Mucosa of stomach (tissue), 1 donor: Measurements from ENCODE around the gene EXOC4.
"Not testable (repeated sequence)": the region's sequence is repeated elsewhere in the genome, so short reads cannot be mapped to it uniquely, and the experiment has no call there.

Source experiments
- H3K27me3 ChIP-seq: one replicate; pipeline ENCODE4 v1.7.0; 2013; ENCODE audit warnings: mild to moderate bottlenecking, low read length; ENCODE audit not compliant: control insufficient read depth, insufficient read depth
- H3K36me3 ChIP-seq: one replicate; pipeline ENCODE4 v1.7.0; 2013; ENCODE audit warnings: low read length; ENCODE audit not compliant: control insufficient read depth, insufficient read depth
- H3K4me1 ChIP-seq: one replicate; pipeline ENCODE4 v1.7.0; 2013; ENCODE audit warnings: mild to moderate bottlenecking, low read length; ENCODE audit not compliant: control insufficient read depth, insufficient read depth
- H3K4me3 ChIP-seq: one replicate; pipeline ENCODE4 v1.7.0; 2013; ENCODE audit warnings: low read length
- H3K9ac ChIP-seq: one replicate; pipeline ENCODE4 v1.7.0; 2013; ENCODE audit warnings: mild to moderate bottlenecking, low read length, moderate library complexity
- H3K9me3 ChIP-seq: one replicate; pipeline ENCODE4 v1.7.0; 2013; ENCODE audit warnings: mild to moderate bottlenecking, low read length, moderate library complexity; ENCODE audit not compliant: control insufficient read depth
- donor health status: Pancreatic carcinoma.

The EXOC4 gene

DNA sequence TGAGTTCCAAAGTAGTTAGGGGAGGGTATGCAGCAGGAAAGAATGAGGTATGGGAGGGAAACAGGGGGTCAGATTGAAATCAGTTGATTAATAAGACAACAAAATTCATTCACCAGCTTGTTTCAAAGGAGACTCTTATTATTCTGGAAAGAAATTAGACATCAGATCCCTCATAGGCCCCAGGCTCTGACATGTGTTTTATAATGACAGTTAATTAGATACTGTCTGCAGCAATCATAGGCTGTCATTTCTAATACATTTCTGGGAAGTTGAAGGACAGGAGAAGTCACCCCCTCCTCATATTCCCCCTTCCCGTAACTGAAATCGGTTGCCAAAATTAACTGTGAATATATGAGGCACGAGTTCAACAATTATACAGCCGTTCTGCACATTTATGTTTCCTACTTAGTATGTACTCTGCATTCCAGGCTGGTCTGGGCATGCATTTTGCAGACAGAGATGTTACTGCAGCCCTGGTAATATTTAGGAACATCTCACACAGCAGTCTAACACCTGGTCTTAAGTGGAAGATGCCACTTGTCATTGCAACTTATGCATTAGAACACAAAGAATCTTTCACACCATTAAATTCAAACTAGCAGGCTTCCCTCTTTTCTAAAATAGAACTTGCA lies 519.0 kb downstream of the EXOC4 start:
- no peaks in the 10 kb centered on the region for H3K9me3 ChIP-seq
- no peaks in the 10 kb centered on the region for H3K4me1 ChIP-seq
- H3K27me3 ChIP-seq, result no peaks in the 10 kb centered on the region
- H3K9ac ChIP-seq, result no peak overlapping the region
- H3K4me3 ChIP-seq, result no peak overlapping the region
- no peaks in the 10 kb centered on the region for H3K36me3 ChIP-seq

DNA sequence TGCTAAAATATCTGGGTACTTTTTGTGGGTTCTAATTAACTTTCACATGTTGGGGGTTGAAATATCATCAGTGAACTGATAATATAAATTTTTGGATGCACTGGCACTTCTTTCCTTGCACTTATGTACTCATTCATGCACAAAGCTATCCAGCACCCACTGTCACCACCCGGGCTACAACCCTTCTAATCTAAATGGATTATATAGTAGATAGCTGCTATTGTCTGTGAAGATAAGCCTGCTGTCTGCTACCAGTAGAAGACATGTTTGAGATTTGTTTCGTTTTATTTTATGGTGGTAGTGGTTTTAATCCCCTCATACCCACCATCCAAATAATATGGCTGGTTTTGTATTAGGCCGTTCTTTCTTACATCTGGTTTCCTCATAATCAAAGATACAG lies 520.7 kb downstream of the EXOC4 start:
- H3K9me3 ChIP-seq, result no peaks in the 10 kb centered on the region
- H3K27me3 ChIP-seq, result no peaks in the 10 kb centered on the region
- no peak overlapping the region for H3K4me3 ChIP-seq
- H3K36me3 ChIP-seq, result no peaks in the 10 kb centered on the region
- no peak overlapping the region for H3K9ac ChIP-seq
- H3K4me1 ChIP-seq, result no peaks in the 10 kb centered on the region

DNA sequence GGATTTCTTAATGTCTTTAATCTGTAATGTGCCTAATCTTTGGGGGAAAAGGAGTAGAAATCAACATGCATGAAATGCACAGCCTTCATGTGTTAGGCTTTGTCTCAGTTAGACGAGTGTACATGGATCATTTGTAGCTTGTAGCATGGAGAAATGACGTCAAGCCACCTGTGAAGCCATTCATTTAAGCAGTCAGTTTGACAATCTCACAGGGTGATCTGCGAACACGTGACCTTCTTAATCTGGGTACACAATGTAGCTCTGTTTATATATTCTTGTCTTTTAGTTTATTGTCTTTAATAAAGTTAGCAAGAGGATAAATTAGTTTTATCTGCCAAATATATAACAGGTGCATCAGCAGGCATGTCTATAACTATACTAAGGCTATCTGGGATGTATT lies 522.3 kb downstream of the EXOC4 start:
- Histone ChIP-seq H3K27me3 (no peaks in the 10 kb centered on the region), H3K4me3 (no peak overlapping the region), H3K36me3 (no peaks in the 10 kb centered on the region), H3K9me3 (no peaks in the 10 kb centered on the region), H3K4me1 (no peaks in the 10 kb centered on the region), H3K9ac (no peak overlapping the region)

DNA sequence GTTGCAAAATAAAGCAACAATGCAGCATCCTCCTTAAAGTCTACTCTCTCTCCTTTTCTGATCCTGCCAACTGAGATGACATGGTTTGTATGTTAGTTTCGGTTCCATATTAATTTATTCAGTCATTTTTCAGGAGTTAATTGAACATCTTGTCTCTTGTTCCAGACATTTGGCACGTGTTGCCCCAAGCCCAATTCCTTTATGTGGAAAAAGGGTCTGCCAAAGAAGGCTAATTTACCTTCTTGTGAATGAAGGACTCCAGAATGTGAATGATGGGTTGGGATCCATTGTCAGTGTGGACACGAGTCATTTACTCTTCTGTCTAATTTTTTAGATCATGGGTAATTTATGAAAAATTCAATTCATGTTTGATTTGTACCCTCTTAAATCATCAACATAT lies 523.4 kb downstream of the EXOC4 start:
- H3K27me3 ChIP-seq, result no peaks in the 10 kb centered on the region
- no peaks in the 10 kb centered on the region for H3K36me3 ChIP-seq
- H3K9me3 ChIP-seq, result no peaks in the 10 kb centered on the region
- H3K4me1 ChIP-seq, result no peaks in the 10 kb centered on the region
- H3K4me3 ChIP-seq, result no peak overlapping the region
- H3K9ac ChIP-seq, result no peak overlapping the region

DNA sequence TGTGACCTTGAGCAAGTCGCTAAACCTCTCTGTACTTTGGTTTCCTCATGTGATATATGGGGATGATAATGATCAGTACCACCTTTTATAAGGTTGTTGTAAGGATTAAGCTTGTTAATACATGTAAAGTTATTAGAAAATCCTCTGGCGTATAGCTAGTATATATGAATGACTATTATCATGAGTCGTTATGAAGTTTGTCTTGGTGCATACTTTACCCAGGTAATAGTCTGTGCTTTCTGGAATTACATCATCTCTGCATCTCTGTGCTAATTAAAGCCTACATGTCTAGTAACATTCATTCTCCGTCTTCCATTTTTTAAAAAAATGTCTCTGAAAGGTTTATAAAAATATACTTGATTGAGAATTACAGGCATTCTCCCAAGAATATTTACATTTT lies 524.8 kb downstream of the EXOC4 start:
- no peaks in the 10 kb centered on the region for H3K9me3 ChIP-seq
- no peak overlapping the region for H3K4me3 ChIP-seq
- H3K36me3 ChIP-seq, result no peaks in the 10 kb centered on the region
- no peaks in the 10 kb centered on the region for H3K4me1 ChIP-seq
- no peak overlapping the region for H3K9ac ChIP-seq
- no peaks in the 10 kb centered on the region for H3K27me3 ChIP-seq

DNA sequence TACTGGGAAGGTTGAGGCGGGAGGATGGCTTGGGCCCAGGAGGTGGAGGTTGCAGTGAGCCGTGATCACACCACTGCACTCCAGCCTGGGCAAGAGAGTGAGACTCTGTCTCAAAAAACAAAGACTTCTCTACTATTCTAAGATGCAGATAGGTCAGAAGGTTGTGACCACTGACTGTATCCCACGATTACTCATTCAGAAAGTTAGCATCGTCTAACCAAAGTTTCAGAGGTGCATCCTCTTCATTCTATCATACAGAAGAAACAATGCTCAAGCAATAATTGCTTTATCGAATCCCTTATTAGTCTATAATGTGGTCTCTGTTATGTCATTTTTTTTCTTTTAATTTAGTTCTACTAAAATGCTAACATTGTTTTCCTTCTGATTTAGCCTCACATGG lies 525.6 kb downstream of the EXOC4 start:
- no peaks in the 10 kb centered on the region for H3K9me3 ChIP-seq
- no peak overlapping the region for H3K9ac ChIP-seq
- H3K4me1 ChIP-seq, result no peaks in the 10 kb centered on the region
- H3K4me3 ChIP-seq, result no peak overlapping the region
- no peaks in the 10 kb centered on the region for H3K36me3 ChIP-seq
- no peaks in the 10 kb centered on the region for H3K27me3 ChIP-seq

DNA sequence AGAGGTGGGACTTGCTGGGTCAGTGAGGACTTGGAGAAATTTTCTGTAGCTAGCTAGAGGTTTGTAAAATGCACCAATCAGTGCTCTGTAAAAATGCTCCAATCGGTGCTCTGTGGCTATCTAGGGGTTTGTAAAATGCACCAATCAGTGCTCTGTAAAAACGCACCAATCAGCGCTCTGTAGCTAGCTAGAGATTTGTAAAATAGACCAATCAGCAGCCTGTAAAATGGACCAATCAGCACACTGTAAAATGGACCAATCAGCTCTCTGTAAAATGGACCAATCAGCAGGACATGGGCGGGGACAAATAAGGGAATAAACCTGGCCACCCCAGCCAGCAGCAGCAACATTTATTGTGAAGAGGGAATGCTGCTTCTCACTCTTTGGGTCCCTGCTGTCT lies 526.7 kb downstream of the EXOC4 start:
- not testable (repeated sequence) for H3K4me1 ChIP-seq, H3K9ac ChIP-seq, H3K36me3 ChIP-seq, H3K9me3 ChIP-seq, H3K4me3 ChIP-seq, H3K27me3 ChIP-seq

DNA sequence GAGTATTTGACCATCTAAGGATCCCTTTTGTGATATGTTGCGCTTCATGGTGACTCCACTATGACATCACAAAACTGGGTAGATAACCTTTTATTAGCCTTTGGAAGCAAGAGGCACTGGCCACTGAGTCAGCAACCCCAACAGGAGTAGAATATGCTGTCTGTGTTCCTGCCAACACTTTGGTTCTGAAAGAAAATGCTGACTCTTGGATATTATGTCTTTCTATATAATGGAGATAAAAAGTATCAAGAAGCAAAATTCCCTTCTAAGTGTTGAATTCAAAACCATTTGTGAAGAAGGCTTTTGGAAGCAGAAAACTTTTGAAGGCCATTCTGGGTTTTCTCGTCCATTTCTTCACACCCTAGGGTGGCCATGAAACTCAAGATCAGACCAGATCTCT lies 528.0 kb downstream of the EXOC4 start:
- no peaks in the 10 kb centered on the region for H3K36me3 ChIP-seq
- no peaks in the 10 kb centered on the region for H3K9me3 ChIP-seq
- no peak overlapping the region for H3K4me3 ChIP-seq
- no peaks in the 10 kb centered on the region for H3K27me3 ChIP-seq
- no peak overlapping the region for H3K9ac ChIP-seq
- H3K4me1 ChIP-seq, result no peaks in the 10 kb centered on the region

DNA sequence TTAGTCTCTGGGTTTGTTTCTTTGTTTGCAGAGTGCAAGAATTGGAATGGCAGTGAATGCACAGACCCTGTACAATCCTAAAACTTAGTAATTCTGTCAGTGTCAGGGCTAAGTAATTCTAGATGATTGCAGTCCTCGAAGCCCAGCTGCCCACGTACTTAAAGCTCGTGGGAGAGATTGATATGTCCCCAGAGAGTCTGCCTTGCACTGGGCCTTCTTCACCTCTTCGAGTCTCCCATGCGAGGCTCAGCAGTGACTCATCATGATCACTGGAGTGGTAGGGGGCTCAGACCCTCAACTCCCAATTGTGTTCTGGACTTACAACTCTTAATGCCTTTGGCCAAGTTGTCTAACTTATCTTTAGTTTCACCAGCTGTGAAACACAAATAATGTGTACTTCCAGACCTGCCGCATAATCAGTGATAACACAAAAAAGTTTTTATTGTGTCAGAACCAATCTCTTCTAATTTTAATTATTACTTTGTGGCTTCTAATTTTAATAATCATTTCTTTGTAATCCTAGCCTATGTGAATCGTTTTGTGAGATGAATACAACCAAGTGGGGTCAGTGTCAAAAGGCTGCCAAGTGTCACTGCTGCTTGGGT lies 528.7 kb downstream of the EXOC4 start:
- Histone ChIP-seq H3K4me3 (no peak overlapping the region), H3K9ac (no peak overlapping the region), H3K4me1 (no peaks in the 10 kb centered on the region), H3K36me3 (no peaks in the 10 kb centered on the region), H3K27me3 (no peaks in the 10 kb centered on the region), H3K9me3 (no peaks in the 10 kb centered on the region)

DNA sequence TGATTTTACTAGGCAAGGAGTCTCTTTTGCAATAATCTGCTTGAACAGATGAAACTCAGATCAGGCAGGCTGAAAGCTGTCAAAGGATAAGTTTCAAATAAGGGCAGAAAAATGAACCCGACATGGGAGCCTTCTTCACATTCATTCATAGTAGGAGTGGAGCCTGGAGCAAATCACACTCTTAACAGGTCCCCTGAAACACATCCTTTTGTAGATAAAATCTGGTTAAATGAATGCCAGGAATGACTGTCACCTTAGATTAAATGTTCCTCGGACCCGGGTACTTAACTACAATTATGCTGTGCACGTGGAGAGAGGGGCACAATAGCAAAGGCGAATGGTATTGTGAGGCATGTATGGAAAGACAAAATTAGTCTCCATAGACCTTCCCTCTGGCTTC lies 529.6 kb downstream of the EXOC4 start:
- Histone ChIP-seq H3K9me3 (no peaks in the 10 kb centered on the region), H3K27me3 (no peaks in the 10 kb centered on the region), H3K4me3 (no peak overlapping the region), H3K9ac (no peak overlapping the region), H3K36me3 (no peaks in the 10 kb centered on the region), H3K4me1 (no peaks in the 10 kb centered on the region)

DNA sequence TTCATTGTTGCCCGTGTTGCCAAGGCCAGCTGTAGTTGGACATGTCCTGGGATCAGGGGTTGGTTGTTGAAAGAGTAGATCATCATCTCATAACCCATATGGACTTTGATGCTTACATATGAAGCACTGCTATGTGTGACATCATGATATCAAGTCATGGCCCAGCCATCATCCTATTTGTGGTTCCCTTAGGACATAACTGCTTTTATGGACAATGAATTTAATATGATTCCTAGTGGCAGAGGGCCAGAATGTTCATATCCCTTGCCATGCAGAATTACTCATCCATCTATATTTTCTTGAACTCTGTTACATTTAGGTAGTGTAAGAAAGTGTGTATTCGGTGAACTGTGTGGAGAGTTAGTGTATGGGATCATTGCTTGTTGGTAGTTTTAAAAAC lies 530.4 kb downstream of the EXOC4 start:
- Histone ChIP-seq H3K9me3 (no peaks in the 10 kb centered on the region), H3K27me3 (no peaks in the 10 kb centered on the region), H3K4me1 (no peaks in the 10 kb centered on the region), H3K36me3 (no peaks in the 10 kb centered on the region), H3K9ac (no peak overlapping the region), H3K4me3 (no peak overlapping the region)

DNA sequence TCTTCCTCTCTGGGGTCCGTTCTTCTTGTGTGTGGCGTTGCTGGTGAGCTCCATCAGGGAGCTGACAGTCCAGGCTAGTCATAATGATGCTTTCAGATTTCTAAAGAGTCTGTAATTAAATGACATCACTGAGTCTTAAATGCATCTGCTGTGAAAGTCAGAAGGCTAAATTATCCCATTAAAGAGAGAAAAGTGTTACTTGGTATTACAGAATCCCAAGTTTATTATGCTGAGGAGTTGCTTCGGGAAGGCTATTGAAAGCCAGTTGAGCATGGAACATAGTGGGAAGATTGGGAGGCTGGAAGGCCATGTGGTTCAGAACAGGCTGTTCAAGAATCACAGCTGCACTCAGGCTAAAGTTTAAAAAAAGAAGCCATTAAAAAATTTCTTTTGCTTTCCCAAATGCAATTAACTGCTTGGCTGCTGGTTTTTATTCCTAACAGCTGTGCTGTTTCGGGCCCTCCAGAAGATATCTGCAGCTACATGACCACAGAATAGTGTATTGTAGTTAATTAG lies 531.7 kb downstream of the EXOC4 start:
- no peak overlapping the region for H3K4me3 ChIP-seq
- no peaks in the 10 kb centered on the region for H3K27me3 ChIP-seq
- no peaks in the 10 kb centered on the region for H3K36me3 ChIP-seq
- no peaks in the 10 kb centered on the region for H3K4me1 ChIP-seq
- H3K9me3 ChIP-seq, result no peaks in the 10 kb centered on the region
- no peak overlapping the region for H3K9ac ChIP-seq
